GM12878 (cell line): ENCODE data around the gene TOP2B. TPM values are rescaled to one million over a fixed set of nuclear protein-coding genes. Genes with fewer than 3 reads are reported as not detected.

Experiments
- ATAC-seq: fragments of 200-7000 bp; cut with Tn5 transposase; 3 replicates; pipeline ENCODE4 v1.9.1; 2020; ENCODE audit warnings: mild to moderate bottlenecking, moderate library complexity
- BruUV-seq: library from RNA; stranded (reverse); fragments of 400-500 nt; replicated peaks from 2 replicates; lab custom pipeline; 2021; lab: Mats Ljungman, UMichigan
- CTCF ChIA-PET: fragments of 300-600 bp; sonication (Branson Sonifier 250); formaldehyde crosslinking; extraction: SDS; loops from one replicate; lab custom pipeline; 2021; ENCODE audit warnings: inconsistent platforms; lab: Yijun Ruan, JAX
- POLR2A ChIA-PET: fragments of 350-600 bp; formaldehyde crosslinking; extraction: SDS; loops from one replicate; lab custom pipeline; 2021; ENCODE audit warnings: inconsistent platforms; lab: Charles Lee
- RAD21 ChIA-PET: fragments of 300-600 bp; sonication (Branson Sonifier 250); formaldehyde crosslinking; loops from one replicate; lab custom pipeline; 2023; ENCODE audit warnings: antibody characterized with exemption; ENCODE audit not compliant: unreplicated experiment; lab: Charles Lee
- SMC1A ChIA-PET: fragments of 300-600 bp; sonication (Branson Sonifier 250); formaldehyde crosslinking; loops from one replicate; lab custom pipeline; 2023; ENCODE audit not compliant: unreplicated experiment, uncharacterized antibody; lab: Charles Lee
- DNase-seq: peaks from one replicate; pipeline ENCODE4 v3.0.0-alpha.2; 2011; ENCODE audit warnings: low read depth, low spot score
- FAIRE-seq: peaks from 3 replicates; lab custom pipeline; 2011; peaks lifted over from hg19 to GRCh38; lab: Jason Lieb, UNC
- H2AFZ ChIP-seq: 2 replicates; pipeline ENCODE4 v1.6.0; 2011; ENCODE audit warnings: low read depth, low read length, control low read depth; ENCODE audit not compliant: control insufficient read depth
- H3K27ac ChIP-seq: 2 replicates; pipeline ENCODE4 v1.5.1; 2011; ENCODE audit warnings: control low read depth; ENCODE audit not compliant: control insufficient read depth, insufficient read depth
- H3K27me3 ChIP-seq, 2 experiments: replicated peaks in 1 of 2; 2 replicates each; pipeline versions ENCODE4 v1.6.0 to v1.6.1; 2011; ENCODE audit warnings: low read length in 1 of 2; ENCODE audit not compliant: control insufficient read depth in 2 of 2, insufficient read depth in 2 of 2
- H3K36me3 ChIP-seq, 2 experiments: 2 replicates each; pipeline ENCODE4 v1.5.1; 2011; ENCODE audit warnings: low read length in 1 of 2; ENCODE audit not compliant: control insufficient read depth in 2 of 2, insufficient read depth in 2 of 2
- H3K4me1 ChIP-seq: 2 replicates; pipeline ENCODE4 v1.6.1; 2011; ENCODE audit warnings: mild to moderate bottlenecking, low read length, moderate library complexity, mixed read lengths; ENCODE audit not compliant: control insufficient read depth, insufficient read depth
- H3K4me2 ChIP-seq: 2 replicates; pipeline ENCODE4 v1.6.0; 2011; ENCODE audit warnings: control low read depth; ENCODE audit not compliant: control insufficient read depth, insufficient read depth
- H3K4me3 ChIP-seq: fragments of 200-600 bp; sonication (generic); 2 replicates; pipeline ENCODE4 v1.5.1; 2016
- H3K79me2 ChIP-seq: 2 replicates; pipeline ENCODE4 v1.6.0; 2011; ENCODE audit warnings: low read length; ENCODE audit not compliant: control insufficient read depth, insufficient read depth
- H3K9ac ChIP-seq: 2 replicates; pipeline ENCODE4 v1.8.0; 2011; ENCODE audit warnings: low read length, control low read depth, mixed read lengths; ENCODE audit not compliant: control insufficient read depth, insufficient read depth
- H3K9me3 ChIP-seq: replicated peaks from 3 replicates; pipeline ENCODE4 v1.5.1; 2011; ENCODE audit warnings: mild to moderate bottlenecking, low read length; ENCODE audit not compliant: control insufficient read depth, insufficient read depth
- H4K20me1 ChIP-seq: 2 replicates; pipeline ENCODE4 v1.6.0; 2011; ENCODE audit not compliant: control insufficient read depth, insufficient read depth
- PAX8 ChIP-seq: fragments of 450-650 bp; IDR thresholded peaks from 2 replicates; pipeline ENCODE4 v1.6.1; 2017; ENCODE audit warnings: mild to moderate bottlenecking, moderate library complexity
- POLR2A ChIP-seq: IDR thresholded peaks from 2 replicates; pipeline ENCODE4 v1.6.1; 2011; ENCODE audit warnings: low read depth, mild to moderate bottlenecking, low read length
- POLR2AphosphoS5 ChIP-seq: IDR thresholded peaks from 2 replicates; pipeline ENCODE4 v1.6.1; 2011; ENCODE audit warnings: mild to moderate bottlenecking, low read length, inconsistent platforms
- PRDM15 ChIP-seq: fragments of 450-650 bp; formaldehyde crosslinking; IDR thresholded peaks from 2 replicates; pipeline ENCODE4 v1.4.0; 2020; ENCODE audit warnings: mild to moderate bottlenecking, moderate library complexity
- RAD21 ChIP-seq: IDR thresholded peaks from 2 replicates; pipeline ENCODE4 v1.6.1; 2011; ENCODE audit warnings: mild to moderate bottlenecking, low read depth, low read length, moderate library complexity; ENCODE audit not compliant: insufficient read depth
- REST ChIP-seq: IDR thresholded peaks from 2 replicates; pipeline ENCODE4 v1.6.1; 2012; ENCODE audit warnings: mild to moderate bottlenecking, low read depth, low read length
- ZNF24 ChIP-seq: fragments of 450-650 bp; IDR thresholded peaks from 2 replicates; pipeline ENCODE4 v1.6.1; 2017; ENCODE audit warnings: antibody characterized with exemption, mild to moderate bottlenecking
- WGBS: methylation state at CpG from one replicate; pipeline ENCODE4 v1.1.6; 2016; ENCODE audit warnings: low lambda C conversion rate; ENCODE audit not compliant: insufficient replicate concordance, insufficient coverage; ENCODE audit errors: missing lambda C conversion rate; 5-methylcytosine and 5-hydroxymethylcytosine counted together
- in situ Hi-C: fragments of 300-500 bp; cut with MboI; formaldehyde crosslinking; loops from 9 replicates; pipeline ENCODE4 v1.14.3; 2018; ENCODE audit warnings: mixed read lengths
- intact Hi-C: fragments of 100-400 bp; cut with micrococcal nuclease; formaldehyde crosslinking; loops from one replicate; pipeline ENCODE4 v1.14.2; 2022; ENCODE audit not compliant: unreplicated experiment
- polyA plus RNA-seq, 11 experiments: library from polyadenylated mRNA; depleted of rRNA in 4 of 11; unstranded in 6 of 11; stranded (reverse) in 5 of 11; fragments of >200 nt; fragmentation: Nextera tagmentation in 4 of 11; fragmentation: Illumina TruSeq in 1 of 11; extraction: Ambion mirVana in 4 of 11; extraction: Trizol in 1 of 11; gene quantifications; 1 replicate in 1 of 11; 2 replicates in 10 of 11; pipeline versions ENCODE4 v1.2.1 to v1.2.3, GENCODE V29; 2011 to 2016; ENCODE audit warnings: inconsistent platforms in 2 of 11, missing spikeins in 2 of 11, low read depth in 1 of 11
- total RNA-seq, 4 experiments: library from RNA; depleted of rRNA in 3 of 4; stranded (reverse); fragments of >200 nt in 3 of 4; fragmentation: Illumina TruSeq in 1 of 4; extraction: Trizol in 1 of 4; gene quantifications; 2 replicates each; pipeline versions ENCODE4 v1.2.1 to v1.2.3, GENCODE V29; 2013 to 2021

The TOP2B gene
- total and polyA plus RNA-seq, 10 of the 15 experiments (the other 5 are each of a cell fraction or from before 2014, with no cell fraction given) = 28.6 to 134 (median 83.4) TPM

DNA sequence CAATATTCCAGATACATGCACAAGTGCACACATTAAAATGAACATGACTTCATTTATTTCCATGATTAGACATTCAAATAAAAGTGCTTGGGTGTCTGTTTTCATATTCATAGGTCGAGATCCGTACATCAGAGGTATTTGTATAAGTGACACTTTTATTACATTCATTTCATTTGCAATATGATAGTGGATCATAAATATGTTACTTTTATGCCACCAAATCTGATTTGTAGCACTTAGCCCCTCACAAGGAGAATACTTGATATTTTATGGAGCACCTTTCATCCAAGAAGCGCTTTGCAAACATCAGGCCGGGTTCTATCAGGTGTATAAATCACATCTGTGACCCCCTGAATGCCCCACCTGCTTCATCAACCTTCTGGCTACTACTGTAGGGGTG lies 100.6 kb downstream of the TOP2B start:
- Histone ChIP-seq H3K27me3 (no peaks in the 10 kb centered on the region; a peak in 1 of 4 replicates), H3K4me2 (no peak overlapping the region), H4K20me1 (no peaks in the 10 kb centered on the region; the same call in 1 of the 2 replicates), H3K9me3 (no peaks in the 10 kb centered on the region), H3K79me2 (no peaks in the 10 kb centered on the region)
- ChIA-PET SMC1A (interaction anchor here (1.0 kb wide), 1 partner anchor 9 kb away, joined by 3 read pairs; no protein-coding TSS in a partner anchor), CTCF (no interaction called here)
- intact Hi-C loops (no loop called here), in situ Hi-C loops (no loop called here)
- TF ChIP-seq PAX8 (no peak), REST (no peak), POLR2AphosphoS5 (no peak), POLR2A (no peak), PRDM15 (CRISPR knock-in tag) (no peak), RAD21 (no peak), ZNF24 (no peak)
- TF ChIP-seq, all 136 proteins: peak for 0
- Histone ChIP-seq H3K4me3 (no peak overlapping the region), H2AFZ (no peak overlapping the region), H3K4me1 (no peaks in the 10 kb centered on the region), H3K27ac (no peak overlapping the region), H3K9ac (no peak overlapping the region), H3K36me3 (no peaks in the 10 kb centered on the region)
- ChIA-PET POLR2A (no interaction called here), RAD21 (no interaction called here)
- ATAC-seq (no peak), FAIRE-seq (no peak), DNase-seq (no peak)
- BruUV-seq = no TSS peak
- WGBS = 14% methylated on average over 4 of the region's 4 CpGs
